LoVo (cell line): ENCODE data around the gene BCAR3.

Source experiments
- DNase-seq: peaks from one replicate; pipeline ENCODE4 v3.0.0-alpha.2; 2016; ENCODE audit warnings: low spot score

Gene BCAR3

DNA sequence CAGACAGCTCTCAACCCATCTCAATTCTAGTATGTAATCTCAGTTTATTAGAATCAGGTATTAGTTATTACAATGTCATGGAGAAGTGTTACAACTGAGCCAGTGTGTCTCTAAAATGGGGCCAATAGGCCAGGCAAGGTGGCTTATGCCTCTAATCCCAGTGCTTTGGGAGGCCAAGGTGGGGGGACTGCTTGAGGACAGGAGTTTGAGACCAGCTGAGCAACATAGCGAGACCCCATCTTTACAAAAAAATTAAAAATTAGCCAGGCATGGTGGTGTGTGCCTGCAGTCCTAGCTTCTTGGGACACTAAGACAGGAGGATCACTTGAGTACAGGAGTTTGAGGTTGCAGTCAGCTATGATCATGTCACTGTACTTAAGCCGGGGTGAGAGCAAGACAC lies 104.9 kb downstream of the BCAR3 start:
- DNase-seq: no peak

DNA sequence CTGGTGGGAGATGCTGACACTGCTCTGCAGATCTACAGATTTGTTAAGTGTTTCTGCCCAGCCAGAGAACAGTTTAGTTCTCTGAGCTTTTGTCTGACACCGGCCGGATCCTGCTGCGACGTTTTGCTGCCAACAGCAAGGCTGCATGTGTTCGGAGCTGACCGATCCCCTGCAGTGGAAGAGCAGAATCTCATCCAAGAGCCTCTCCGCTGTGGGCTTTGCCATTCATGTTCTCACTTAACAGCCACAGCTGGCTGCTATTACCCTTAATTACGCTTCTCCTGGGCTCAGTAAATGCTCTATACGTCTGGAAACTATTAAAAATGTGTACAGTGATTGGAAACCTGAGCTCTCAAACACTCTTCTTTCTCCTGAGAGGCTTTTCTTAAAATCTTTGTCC lies 105.3 kb downstream of the BCAR3 start:
- DNase-seq: no peak

DNA sequence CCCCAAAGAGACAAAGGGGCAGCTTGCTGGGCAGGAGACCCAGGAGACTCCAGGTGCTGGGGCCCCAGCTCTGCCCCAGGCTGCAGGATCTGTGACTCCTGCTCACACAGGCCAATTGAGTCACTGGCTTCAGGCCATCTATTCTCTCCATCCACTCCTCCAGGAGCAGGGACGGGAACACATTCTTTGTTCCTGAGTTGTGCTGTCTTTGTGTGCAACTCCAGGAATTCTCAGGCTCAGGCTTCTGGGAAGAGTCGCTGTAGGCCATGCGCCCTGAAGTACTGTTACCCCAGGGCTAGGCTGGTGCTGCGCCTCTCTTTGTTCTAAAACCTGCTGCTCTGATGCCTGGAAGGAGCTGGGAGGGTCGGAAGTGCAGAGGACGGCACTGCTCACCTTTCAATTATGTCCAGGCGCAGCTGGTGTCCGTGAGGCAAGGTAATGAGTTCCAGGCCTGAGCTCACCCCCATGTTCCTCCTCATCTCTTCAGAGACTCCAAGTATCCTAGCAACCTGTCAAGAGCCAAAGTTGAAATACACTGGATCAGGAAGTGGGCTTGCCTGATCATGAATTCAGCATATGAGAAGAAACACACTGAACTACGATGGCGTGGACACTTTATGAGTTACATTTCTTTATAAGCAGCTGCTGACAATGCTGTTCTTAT lies 105.9 kb downstream of the BCAR3 start:
- no peak for DNase-seq

DNA sequence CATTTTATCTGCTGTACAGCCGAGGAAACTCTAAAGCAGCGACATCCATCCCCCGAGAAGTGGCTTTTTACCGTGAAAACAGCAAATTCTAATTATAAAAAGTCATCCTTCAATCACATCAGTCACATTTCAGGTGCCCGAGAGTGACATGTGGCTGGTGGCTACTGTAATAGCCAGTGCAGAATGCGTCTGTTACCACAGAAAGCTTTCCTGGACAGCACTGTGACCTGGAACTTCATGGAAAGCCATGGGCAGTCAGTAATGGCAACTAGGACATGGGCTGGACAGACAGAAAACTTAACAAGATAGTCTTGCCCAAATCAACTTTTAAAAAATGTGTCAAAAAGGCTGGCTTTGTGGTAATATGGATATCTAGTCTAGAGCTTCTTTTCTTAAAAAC lies 106.6 kb downstream of the BCAR3 start:
- no peak for DNase-seq

DNA sequence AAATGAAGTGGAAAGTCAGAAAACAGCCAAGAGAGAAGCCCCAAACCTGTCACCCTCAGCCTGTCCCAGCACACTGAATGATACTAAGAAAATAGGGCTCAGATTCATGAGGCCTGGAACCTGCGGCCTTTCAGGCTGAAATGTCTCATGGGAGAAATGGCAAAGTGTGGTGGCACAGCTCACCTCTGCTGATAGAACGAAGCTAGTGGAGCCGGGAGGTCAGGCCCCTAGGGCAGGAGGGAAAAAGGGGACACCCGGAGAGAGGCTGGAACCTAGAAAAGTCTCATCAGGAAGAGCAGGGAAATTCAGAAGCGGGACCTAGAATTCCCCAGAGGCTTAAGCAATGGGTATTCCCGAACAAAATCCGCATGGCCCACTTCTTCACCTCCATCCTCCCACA lies 107.1 kb downstream of the BCAR3 start:
- DNase-seq: no peak

DNA sequence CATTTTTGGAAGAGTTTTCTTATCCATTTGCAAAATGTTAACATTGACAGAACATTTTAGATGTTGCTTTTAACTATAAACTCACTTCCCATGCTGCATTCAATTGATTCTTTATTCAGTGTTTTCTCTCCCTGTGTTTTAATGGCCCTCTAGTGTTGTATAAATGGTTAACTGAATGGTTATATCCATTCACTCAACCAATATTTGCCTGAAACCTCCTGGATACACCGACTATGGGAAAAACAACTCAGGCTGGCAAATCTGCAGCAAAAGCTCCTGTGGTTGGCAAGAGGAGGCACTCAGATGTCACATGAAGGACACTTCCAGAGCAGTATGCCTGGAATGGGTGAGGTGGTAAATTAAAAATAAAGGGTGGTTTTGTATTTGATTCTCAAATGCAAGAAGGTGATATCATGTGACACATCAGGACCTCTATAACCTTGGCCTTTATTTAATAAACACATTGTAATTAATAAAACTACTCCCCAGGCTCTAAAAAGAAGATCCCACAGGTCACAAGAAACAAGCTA lies 107.6 kb downstream of the BCAR3 start:
- no peak for DNase-seq

DNA sequence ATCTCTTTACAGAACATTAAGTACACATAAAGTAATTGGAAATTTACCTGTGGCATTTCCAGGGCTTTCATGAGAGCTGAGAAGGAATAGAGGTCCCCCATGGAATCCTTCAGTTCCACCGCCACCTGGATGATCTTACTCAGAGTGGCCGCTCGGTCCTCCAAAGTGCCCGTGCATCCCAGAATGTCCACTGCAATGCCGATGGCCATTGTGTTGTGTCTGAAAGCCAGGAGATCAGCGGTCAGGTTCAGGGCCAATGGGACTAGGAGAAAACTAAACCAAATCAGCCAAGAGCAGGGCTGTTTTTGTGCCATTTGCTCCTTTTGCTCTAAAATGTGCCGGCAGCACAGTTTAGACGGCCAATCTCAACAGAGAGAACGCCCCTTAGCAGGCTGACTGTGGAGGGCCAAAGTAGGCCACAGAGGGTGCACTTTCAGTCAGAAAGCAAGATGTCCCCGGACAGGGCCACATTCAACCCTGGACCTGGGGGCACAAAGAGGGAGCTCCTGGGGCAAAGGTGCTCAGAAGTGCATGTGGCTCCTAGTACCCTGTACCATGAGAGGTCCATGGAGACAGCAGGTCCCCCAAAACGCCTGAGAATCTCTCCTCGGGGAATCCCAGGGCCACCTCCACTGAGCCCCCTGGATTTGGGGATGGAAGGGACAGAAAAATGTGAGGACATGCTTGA lies 109.9 kb downstream of the BCAR3 start:
- DNase-seq: no peak

DNA sequence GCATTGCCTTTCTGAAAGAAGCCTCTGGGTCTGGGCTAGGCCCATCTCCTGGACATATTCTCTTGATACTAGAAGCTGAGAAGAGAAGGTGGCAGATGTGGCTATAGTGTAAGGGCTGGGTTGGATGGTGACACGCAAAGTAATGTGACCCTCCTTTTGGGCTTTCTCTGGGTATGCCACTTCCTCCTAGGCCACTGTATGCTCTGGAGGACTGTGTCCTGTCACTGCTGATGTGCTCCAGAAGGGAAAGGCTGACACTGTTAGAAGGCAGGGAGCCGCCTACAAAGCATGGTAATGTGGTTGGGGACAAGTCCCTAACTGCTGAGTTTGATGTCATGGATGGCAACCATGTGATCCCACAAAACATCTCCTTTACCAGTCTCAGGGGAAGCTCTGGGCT lies 112.1 kb downstream of the BCAR3 start:
- no peak for DNase-seq

DNA sequence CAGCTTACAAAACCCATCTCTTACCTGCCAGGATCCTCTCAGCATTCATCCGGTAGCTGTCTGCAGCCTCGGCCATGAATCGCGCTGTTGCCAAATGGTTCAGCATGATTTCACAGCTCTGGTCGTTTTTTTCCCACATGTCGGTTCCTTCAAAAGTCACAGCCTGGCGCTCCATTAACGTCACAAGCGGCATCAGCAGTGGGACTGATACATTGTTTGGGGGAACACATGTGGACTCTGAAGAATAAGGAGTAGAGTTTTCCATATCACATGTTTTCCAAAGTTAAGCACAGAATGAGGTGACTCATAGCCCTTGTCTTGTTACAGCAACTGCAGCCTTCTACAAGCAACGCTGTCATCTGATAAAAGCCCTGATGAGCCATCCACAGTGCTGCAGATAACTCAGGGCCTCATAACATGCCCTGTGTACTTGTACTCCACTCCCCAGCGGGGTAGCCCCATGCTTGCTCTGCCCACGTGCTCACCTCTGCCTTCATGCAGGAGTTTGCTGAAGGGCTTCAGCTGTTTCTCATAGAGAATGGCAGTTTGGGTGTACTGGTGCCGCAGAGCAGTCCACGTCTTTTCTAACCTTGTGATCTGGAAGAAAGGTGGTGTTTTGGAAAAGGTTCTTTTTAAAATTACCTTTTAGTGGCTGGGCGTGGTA lies 114.2 kb downstream of the BCAR3 start:
- no peak for DNase-seq

DNA sequence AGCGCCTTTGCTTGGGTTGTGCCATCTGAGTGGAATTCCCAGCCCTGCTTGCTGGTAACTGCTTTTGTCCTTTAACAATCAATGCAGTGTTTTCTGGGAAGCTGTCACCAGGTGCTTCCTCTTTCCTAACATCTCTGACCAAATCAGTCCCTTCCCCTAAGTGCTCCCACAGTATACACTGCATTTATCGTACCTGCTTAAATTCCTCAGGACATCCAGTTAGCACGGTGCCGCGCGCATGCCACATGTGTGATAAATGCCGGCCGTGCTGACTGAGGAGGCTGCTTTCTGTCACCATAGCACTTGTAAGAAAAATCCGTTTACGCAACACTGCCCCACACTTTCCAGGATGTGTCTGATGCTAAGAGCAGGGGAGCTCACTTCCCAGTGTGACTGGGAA lies 115.4 kb downstream of the BCAR3 start:
- DNase-seq: no peak

DNA sequence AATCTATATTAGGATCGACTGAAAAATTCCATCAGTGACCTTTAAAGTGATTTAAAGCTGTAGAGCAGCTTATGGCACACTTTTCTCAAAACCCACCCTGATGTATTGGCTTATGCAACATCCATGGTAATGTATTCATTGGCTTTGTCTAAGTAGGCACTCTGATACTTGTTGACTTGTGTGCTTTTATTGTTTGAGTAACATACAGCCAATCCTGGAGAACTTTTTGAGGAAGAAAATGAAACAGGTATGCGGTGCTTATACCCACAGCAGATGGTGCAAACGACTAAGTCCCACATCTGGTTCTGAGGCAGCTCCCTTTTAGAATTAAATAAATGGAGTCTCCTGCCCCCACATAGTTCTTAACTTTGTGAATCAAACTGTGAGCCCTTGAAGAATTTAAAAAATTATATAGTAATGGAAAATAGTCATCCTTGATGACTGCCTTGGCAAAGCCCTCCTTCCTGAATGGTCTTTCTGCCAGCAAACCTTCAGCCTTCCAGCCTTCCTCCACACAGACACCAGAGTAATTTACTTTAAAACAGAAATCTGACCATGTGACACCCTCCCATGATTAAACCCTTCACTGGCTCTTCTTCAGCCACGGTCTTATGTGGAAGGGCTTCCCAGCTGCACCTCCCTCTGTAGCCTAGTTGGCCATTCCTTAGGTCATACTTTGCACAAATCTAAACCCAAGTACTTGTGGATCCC lies 116.0 kb downstream of the BCAR3 start:
- DNase-seq: no peak

DNA sequence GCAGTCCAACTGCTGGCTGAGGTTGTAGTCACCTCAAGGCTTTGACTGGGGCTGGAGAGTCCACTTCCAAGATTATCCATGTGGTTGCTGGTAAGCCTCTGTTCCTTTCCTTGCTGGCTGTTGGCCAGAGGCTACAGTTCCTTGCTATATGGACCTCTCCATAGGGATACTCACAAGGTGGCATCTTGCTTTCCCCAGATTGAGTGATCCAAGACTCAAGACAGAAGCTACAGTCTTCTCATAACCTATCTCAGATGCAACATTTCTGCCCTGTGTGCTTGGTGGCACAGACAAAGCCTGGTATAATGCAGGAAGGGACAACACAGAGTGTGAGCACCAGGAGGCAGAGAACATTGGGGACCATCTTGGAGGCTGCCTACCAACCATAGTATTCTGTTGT lies 121.9 kb downstream of the BCAR3 start:
- no peak for DNase-seq

DNA sequence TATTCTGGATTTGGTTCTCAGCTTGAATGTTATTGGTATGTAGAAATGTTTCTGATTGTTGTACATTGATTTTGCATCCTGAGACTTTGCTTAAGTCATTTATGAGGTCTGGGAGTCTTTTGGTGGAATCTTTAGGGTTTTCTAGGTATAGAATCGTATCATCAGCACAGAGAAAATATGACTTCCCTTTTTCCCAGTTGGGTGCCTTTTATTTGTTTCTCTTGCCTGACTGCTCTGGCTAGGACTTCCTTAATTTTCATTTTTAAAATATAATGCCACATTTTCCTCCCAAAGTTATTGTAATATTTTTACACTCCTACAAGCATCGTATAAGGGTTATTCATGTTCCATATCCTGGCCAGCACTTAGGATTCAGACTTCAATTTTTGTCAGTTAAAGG lies 122.6 kb downstream of the BCAR3 start:
- no peak for DNase-seq

DNA sequence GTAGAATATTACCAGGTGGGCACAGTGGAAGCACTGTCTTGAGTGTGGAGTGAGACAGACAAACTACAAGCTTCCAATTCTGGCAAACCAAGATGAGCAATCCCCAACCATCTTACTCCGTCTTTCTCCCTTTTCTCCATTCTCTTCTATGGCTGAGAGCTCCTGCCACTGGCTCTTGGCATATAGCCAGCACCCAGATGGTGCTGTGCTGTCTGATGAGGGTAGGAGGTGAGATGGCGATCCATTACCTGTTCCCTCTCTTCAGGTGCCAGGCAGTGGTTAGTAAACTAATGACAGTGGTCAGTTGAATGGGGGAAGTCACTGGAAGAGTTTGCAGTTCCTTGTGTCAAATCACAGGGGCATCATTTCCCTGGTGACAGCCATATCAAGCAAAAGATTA lies 125.3 kb downstream of the BCAR3 start:
- DNase-seq: no peak

DNA sequence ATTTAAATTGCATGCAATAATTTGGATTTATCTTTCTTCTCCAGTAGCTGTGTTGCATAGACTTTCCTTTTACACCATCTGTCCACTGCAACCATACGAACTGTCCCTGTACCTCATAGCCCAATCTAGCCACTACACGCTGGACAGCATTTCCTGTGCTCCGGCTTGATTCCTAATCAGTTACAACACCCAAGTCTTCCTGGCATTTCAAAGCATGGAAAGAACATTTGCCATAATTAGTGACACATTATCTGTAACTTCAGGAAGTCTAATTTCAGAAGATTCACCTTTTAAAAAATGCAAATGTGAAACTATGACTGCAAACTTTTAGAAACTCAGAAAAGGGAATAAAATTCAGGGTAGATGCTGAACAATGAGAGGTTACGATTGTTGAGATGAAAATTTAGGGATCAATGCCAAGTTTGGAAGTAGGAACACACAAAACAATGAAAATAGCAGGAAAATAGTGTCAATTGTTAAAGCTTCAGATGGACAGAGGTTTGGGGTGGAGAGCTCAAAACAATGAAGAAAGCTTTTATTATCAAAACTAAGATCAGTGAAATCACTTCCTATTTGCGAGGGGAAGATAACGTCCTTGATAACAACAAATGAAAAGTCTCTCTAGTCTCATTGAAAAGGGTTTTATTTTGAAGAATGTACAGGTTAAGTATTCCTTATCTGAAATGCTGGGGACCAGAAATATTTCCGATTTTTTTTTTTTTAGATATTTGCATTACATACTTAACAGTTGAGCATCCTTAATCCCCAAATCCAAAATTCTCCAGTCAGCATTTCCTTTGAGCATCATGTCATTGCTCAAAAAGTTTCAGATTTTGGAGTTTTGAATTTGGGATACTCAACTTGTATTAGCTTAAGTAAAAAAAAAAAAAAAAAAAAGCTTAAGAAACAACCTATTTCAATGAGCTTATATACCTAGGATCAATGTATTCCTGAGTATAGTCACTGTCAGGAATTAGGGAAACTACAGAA lies 126.5 kb downstream of the BCAR3 start:
- DNase-seq: no peak

DNA sequence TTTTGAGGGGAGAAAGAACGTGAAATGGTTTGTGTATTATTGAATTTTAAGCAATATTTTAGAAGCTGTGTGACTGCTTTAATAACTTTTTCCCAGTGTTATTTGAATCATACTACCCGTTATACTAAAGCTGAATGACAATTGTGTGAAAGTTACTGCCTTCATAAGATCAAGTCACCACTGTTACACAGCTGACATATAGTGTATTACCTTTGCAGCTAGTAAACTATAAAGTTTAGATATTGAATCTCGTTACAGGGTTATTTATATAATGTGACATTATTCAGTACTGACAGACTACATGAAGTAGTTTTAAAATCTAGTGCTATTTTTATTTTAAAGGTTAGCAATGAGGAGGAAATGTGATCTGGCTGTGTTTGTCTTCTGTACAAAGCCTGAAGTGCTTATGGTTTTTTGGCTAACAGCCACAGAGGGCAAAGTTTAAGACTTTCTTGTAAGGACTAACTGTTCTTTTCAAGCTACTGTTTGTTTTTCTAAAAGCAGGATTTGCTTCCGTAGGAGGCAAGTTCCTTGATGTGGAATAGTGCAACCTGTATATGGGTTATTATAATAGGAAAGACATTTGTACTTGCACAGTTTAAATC lies 127.6 kb downstream of the BCAR3 start:
- peak; percentile 75 for DNase-seq

DNA sequence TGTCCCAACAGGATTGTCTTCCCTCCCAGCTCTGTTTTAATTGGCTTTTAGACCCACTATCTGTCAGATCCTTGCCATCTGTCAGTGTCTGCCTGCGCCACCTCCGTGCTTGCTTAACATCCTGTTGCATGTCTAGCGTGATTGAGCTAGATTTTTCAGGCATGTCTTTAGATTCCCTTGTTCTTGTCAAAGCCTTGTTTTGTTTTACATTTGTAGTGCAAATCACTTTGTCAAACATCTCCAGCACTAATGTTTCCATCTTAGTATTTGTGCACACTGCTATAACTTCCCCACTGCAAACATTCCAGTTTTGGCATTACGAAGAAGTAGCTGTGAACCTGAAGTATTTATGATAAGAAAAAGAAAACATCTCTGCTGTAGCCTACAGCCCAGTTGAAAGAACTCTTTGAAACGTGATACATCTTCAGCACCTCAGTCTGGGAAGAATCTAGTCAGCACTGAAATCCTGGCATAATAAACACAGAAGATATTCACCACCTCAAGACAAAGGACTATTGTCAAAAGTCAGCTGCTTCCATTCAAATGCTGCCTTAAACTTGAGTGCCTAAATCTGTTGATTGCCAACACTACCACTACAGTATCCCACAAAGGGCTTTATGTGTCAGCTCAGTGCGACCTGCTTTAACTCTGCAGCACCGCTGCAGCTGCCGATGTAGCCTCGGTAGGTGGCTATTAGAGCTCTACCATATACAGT lies 128.7 kb downstream of the BCAR3 start:
- DNase-seq: peak; percentile 7

DNA sequence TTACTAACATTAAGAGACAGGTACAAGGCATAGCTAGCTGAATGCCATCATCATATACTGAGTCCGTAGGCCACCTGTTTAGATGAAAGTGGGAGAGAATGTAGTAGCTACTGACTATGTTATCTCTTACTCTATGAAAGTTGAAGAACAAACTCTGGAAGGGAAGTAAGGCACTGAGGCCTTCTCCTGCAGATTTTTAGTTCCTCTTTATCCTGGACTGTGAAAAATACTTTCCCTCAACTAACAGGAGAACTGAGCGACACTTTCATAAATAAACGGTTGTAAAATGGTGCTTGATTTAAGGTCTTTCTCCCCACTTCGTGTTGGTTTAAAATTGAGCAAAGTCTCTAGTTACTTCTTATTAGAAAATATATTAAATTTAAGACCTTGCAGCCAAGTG lies 131.8 kb downstream of the BCAR3 start:
- no peak for DNase-seq

DNA sequence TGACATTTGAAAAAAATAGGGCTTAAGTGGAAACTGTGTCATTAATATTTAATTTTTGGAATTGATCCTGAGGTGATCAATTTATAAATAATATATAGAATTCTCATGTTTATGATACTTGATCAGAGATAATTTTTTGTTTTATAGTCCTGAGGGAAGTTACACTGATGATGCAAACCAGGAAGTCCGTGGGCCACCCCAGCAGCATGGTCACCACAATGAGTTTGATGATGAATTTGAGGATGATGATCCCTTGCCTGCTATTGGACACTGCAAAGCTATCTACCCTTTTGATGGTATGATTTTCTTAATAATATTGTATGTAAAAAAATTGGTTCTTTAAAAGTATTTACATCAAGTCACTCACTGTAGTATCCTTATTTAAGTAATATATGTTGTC lies 132.5 kb downstream of the BCAR3 start:
- DNase-seq: no peak

DNA sequence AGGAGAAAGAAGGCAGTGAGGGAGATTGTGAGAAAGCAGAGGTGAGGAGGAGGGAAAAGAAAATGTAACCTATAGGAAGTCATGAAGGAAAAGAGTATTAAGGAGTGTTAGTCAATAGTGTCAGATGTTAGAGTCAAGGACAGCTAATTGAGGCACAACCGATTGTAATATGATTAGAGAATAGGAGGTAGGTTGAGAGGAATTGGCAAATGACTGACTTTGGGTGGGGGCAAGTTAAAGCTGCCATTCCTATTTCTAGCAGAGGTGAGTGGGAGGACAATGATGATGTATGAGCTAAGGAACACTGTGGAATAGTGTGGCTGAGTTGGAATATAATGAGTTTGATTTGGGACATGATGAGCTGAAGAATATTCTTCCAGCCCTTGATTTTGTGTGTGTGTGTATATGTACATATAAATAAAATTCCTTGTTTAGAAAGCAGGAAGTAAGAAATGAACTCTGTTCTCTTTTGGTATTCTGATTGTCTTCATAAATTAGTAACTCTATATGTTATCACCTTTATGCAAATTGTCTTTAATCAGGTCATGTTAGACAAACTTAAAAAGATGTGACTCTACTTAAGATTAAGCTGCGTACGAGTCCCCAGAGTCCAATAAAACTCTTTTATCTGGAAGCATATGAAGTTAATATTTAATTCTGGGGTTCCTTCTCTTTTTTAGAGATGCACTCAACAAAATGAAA lies 135.3 kb downstream of the BCAR3 start:
- DNase-seq: no peak
